Keratinocyte (primary cell): ENCODE results near the gene DGCR8. TPM values are rescaled to one million over a fixed set of nuclear protein-coding genes. Genes with fewer than 3 reads are reported as not detected.

ENCODE experiments used
- DNase-seq: peaks from one replicate; pipeline ENCODE4 v3.0.0-alpha.2; 2011; ENCODE audit warnings: low read depth, missing footprints, low spot score
- FAIRE-seq: peaks from 2 replicates; lab custom pipeline; 2011; peaks lifted over from hg19 to GRCh38; lab: Jason Lieb, UNC
- H2AFZ ChIP-seq: 2 replicates; pipeline ENCODE4 v1.6.0; 2012; ENCODE audit warnings: low read length, control low read depth, inconsistent platforms; ENCODE audit not compliant: control insufficient read depth
- H3K27ac ChIP-seq: 2 replicates; pipeline ENCODE4 v1.5.1; 2011; ENCODE audit warnings: low read length; ENCODE audit not compliant: control insufficient read depth, insufficient read depth
- H3K27me3 ChIP-seq: 3 replicates; pipeline ENCODE4 v1.6.0; 2011; ENCODE audit warnings: low read length; ENCODE audit not compliant: control insufficient read depth, insufficient read depth; ENCODE audit errors: extremely low read depth
- H3K36me3 ChIP-seq, 2 experiments: 2 replicates in 1 of 2; 3 replicates in 1 of 2; pipeline ENCODE4 v1.5.1; 2011; ENCODE audit warnings: low read length in 2 of 2, mild to moderate bottlenecking in 1 of 2; ENCODE audit not compliant: control insufficient read depth in 2 of 2, insufficient read depth in 2 of 2; ENCODE audit errors: extremely low read depth in 1 of 2
- H3K4me1 ChIP-seq: 3 replicates; pipeline ENCODE4 v1.5.1; 2011; ENCODE audit warnings: low read length; ENCODE audit not compliant: control insufficient read depth, insufficient read depth; ENCODE audit errors: extremely low read depth
- H3K4me2 ChIP-seq: 3 replicates; pipeline ENCODE4 v1.6.0; 2011; ENCODE audit warnings: low read depth, low read length; ENCODE audit not compliant: control insufficient read depth, insufficient read depth; ENCODE audit errors: extremely low read depth
- H3K4me3 ChIP-seq, 3 experiments: fragments of 200-600 bp in 1 of 3; sonication (generic) in 1 of 3; 2 replicates in 2 of 3; 3 replicates in 1 of 3; pipeline ENCODE4 v1.5.1; 2011 to 2016; ENCODE audit warnings: low read length in 3 of 3, mild to moderate bottlenecking in 3 of 3, control low read depth in 2 of 3, inconsistent platforms in 1 of 3, low read depth in 1 of 3, mixed read lengths in 1 of 3, mixed run types in 1 of 3, moderate library complexity in 1 of 3; ENCODE audit not compliant: control insufficient read depth in 2 of 3, insufficient read depth in 2 of 3; ENCODE audit errors: extremely low read depth in 1 of 3
- H3K79me2 ChIP-seq: 2 replicates; pipeline ENCODE4 v1.6.0; 2012; ENCODE audit warnings: low read length; ENCODE audit not compliant: control insufficient read depth, insufficient read depth
- H3K9ac ChIP-seq: 3 replicates; pipeline ENCODE4 v1.6.0; 2011; ENCODE audit warnings: low read length; ENCODE audit not compliant: control insufficient read depth, insufficient read depth; ENCODE audit errors: extremely low read depth
- H3K9me1 ChIP-seq: 3 replicates; pipeline ENCODE4 v1.6.0; 2011; ENCODE audit warnings: low read length; ENCODE audit not compliant: control insufficient read depth, insufficient read depth; ENCODE audit errors: extremely low read depth
- H3K9me3 ChIP-seq: 2 replicates; pipeline ENCODE4 v1.5.1; 2012; ENCODE audit warnings: low read depth, low read length; ENCODE audit not compliant: control insufficient read depth
- H4K20me1 ChIP-seq: 3 replicates; pipeline ENCODE4 v1.6.0; 2011; ENCODE audit warnings: low read length; ENCODE audit not compliant: control insufficient read depth, insufficient read depth; ENCODE audit errors: extremely low read depth
- EZH2 ChIP-seq: IDR thresholded peaks from one replicate; pipeline ENCODE4 v1.6.1; 2012; ENCODE audit warnings: inconsistent platforms, mild to moderate bottlenecking, low read length, moderate library complexity
- dilution Hi-C: fragments of 300-500 bp; cut with MboI; formaldehyde crosslinking; loops from one replicate; pipeline ENCODE4 v1.7.0; 2020; ENCODE audit warnings: low sequenced_read_pairs; ENCODE audit not compliant: extremely low pct_ligation_motif_present
- polyA plus RNA-seq, 5 experiments: library from polyadenylated mRNA; depleted of rRNA in 3 of 5; stranded (reverse) in 3 of 5; stranded (forward) in 1 of 5; unstranded in 1 of 5; fragments of >200 nt; gene quantifications; 1 replicate in 1 of 5; 2 replicates in 3 of 5; 3 replicates in 1 of 5; pipeline versions ENCODE4 v1.2.1 to v1.2.3, GENCODE V29; 2011 to 2012; ENCODE audit warnings: missing spikeins in 2 of 5, low read depth in 1 of 5, low replicate concordance in 1 of 5
- TF ChIP-seq, protein P1 (sequence below), 3 experiments: IDR thresholded peaks in 1 of 3; conservative IDR thresholded peaks in 1 of 3; optimal IDR thresholded peaks in 1 of 3; 2 replicates in 2 of 3; 3 replicates in 1 of 3; pipeline versions ENCODE3 to v1.5.1; 2011; ENCODE audit warnings: low read length in 3 of 3, mild to moderate bottlenecking in 3 of 3, moderate library complexity in 2 of 3, control low read depth in 1 of 3, inconsistent platforms in 1 of 3; ENCODE audit not compliant: insufficient read depth in 2 of 3; ENCODE audit errors: extremely low read depth in 1 of 3

The DGCR8 gene
- polyA plus RNA-seq, 1 donor (not counting 4 experiments of a cell fraction or from before 2014, with no cell fraction given) = 17.2 TPM

DNA sequence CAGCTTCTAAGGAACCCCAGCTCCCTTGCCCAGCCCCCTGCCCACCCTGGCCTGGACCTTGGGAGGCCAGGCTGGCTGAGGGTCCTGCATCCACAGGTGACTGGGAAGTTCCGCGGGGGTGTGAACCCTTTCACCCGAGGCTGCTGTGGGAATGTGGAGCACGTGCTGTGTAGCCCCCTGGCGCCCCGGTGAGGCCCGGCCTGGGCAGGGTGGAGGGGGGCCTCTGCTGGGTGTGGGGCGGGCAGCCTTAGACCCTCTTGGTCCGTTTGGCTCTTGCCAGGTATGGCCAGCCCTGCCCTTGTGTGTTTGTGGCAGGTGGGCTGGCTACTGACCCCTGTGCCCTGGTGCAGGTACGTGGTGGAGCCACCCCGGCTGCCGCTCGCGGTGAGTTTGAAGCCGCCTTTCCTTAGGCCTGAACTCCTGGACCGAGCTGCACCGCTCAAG lies 60.5 kb downstream of the DGCR8 start:
- peaks cover 38% of the 10 kb centered on the region for H3K79me2 ChIP-seq
- H3K9ac ChIP-seq = no peak overlapping the region
- H3K36me3 ChIP-seq = peaks cover 9 to 25% of the 10 kb centered on the region in 2 experiments
- H3K9me1 ChIP-seq = no peaks in the 10 kb centered on the region
- no peak overlapping the region for H2AFZ ChIP-seq
- TF ChIP-seq EZH2 = no peak
- TF ChIP-seq, protein P1, sequence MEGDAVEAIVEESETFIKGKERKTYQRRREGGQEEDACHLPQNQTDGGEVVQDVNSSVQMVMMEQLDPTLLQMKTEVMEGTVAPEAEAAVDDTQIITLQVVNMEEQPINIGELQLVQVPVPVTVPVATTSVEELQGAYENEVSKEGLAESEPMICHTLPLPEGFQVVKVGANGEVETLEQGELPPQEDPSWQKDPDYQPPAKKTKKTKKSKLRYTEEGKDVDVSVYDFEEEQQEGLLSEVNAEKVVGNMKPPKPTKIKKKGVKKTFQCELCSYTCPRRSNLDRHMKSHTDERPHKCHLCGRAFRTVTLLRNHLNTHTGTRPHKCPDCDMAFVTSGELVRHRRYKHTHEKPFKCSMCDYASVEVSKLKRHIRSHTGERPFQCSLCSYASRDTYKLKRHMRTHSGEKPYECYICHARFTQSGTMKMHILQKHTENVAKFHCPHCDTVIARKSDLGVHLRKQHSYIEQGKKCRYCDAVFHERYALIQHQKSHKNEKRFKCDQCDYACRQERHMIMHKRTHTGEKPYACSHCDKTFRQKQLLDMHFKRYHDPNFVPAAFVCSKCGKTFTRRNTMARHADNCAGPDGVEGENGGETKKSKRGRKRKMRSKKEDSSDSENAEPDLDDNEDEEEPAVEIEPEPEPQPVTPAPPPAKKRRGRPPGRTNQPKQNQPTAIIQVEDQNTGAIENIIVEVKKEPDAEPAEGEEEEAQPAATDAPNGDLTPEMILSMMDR (optimal IDR thresholded peaks at IDR 0.05 in 1 of 3, IDR thresholded peaks at IDR 0.05 in 1 of 3, conservative IDR thresholded peaks at IDR 0.05 in 1 of 3; ENCODE audit: extremely low read depth in 1 of 3, insufficient read depth in 2 of 3, low read length in 3 of 3) = no peak
- no peak overlapping the region for H3K4me2 ChIP-seq
- H3K9me3 ChIP-seq = no peaks in the 10 kb centered on the region
- H4K20me1 ChIP-seq = peaks cover 21% of the 10 kb centered on the region
- no peak overlapping the region for H3K27ac ChIP-seq
- dilution Hi-C loops = no loop called here
- H3K4me1 ChIP-seq = peaks cover 3% of the 10 kb centered on the region
- H3K4me3 ChIP-seq = no peak overlapping the region
- no peaks in the 10 kb centered on the region for H3K27me3 ChIP-seq
- no peak for DNase-seq
- FAIRE-seq = no peak

DNA sequence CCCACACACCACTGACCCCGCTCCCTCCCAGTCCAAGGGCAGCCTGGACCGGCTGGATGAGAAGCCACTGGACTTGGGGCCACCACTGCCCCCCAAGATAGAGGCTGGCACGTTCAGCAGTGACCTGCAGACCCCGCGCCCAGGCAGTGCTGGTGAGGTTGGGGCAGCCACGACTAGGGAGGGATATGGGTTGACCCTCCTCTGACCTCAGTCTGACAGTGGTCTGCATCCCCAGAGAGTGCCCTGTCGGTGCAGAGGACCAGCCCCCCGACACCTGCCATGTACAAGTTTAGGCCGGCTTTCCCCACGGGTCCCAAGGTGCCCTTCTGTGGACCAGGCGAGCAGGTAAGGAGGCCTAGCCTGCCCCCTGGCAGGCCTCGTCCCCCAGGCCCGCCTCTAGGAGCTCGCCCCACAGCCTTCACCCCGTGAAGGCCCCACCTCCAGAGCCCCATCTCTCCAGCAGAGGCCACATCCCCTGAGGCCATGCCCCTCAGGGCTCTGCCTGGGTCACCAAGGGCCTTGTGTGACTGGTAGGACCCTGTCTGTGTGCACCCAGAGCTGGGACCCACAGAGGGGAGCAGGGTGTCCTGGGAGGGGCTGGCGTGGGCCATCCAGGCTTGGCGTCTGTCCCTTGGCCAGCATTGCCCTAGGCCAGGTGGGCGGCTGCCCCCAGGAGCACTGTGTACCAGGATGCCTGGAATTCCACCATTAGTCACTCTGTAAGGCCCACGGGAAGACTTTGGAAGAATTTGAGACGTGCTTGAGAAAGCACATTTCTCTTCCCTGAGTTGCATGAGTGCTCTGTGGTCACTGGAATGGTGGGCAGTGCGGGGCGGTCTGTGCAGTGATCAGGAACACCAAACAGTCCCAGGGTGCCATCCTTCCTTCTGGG lies 61.4 kb downstream of the DGCR8 start:
- no peak overlapping the region for H3K27ac ChIP-seq
- H3K9me1 ChIP-seq = no peaks in the 10 kb centered on the region
- no peak for DNase-seq
- dilution Hi-C loops = no loop called here
- H3K79me2 ChIP-seq = peaks cover 29% of the 10 kb centered on the region
- FAIRE-seq = no peak
- H4K20me1 ChIP-seq = peaks cover 17% of the 10 kb centered on the region
- H3K9ac ChIP-seq = no peak overlapping the region
- H3K4me2 ChIP-seq = no peak overlapping the region
- H3K4me1 ChIP-seq = peaks cover 3% of the 10 kb centered on the region
- TF ChIP-seq EZH2 = no peak
- TF ChIP-seq, protein P1 (optimal IDR thresholded peaks at IDR 0.05 in 1 of 3, IDR thresholded peaks at IDR 0.05 in 1 of 3, conservative IDR thresholded peaks at IDR 0.05 in 1 of 3; ENCODE audit: extremely low read depth in 1 of 3, insufficient read depth in 2 of 3, low read length in 3 of 3) = no peak
- H3K9me3 ChIP-seq = no peaks in the 10 kb centered on the region
- no peak overlapping the region for H2AFZ ChIP-seq
- H3K36me3 ChIP-seq = peaks cover 9 to 28% of the 10 kb centered on the region in 2 experiments
- no peak overlapping the region for H3K4me3 ChIP-seq
- H3K27me3 ChIP-seq = no peaks in the 10 kb centered on the region
